B cell (primary cell): ENCODE results near the gene MOB2. TPM values are rescaled to one million over a fixed set of nuclear protein-coding genes. Genes with fewer than 3 reads are reported as not detected.

ENCODE experiments used
- ATAC-seq: fragments of 200-7000 bp; cut with Tn5 transposase; one replicate; pipeline ENCODE4 v1.10.0; 2021; ENCODE audit warnings: low read depth, mild to moderate bottlenecking, moderate number of reproducible peaks, moderate library complexity
- CTCF ChIA-PET: fragments of 350-600 bp; sonication (Branson Sonifier 250); formaldehyde crosslinking; loops from one replicate; lab custom pipeline; 2021; ENCODE audit warnings: antibody characterized with exemption, inconsistent platforms; lab: Charles Lee
- POLR2A ChIA-PET: fragments of 350-600 bp; sonication (Branson Sonifier 250); formaldehyde crosslinking; loops from one replicate; lab custom pipeline; 2021; ENCODE audit warnings: antibody characterized with exemption; lab: Charles Lee
- DNase-seq: peaks from one replicate; pipeline ENCODE4 v3.0.0; 2013
- H2AFZ ChIP-seq: 2 replicates; pipeline ENCODE4 v1.6.1; 2012; ENCODE audit warnings: mild to moderate bottlenecking, low read depth, low read length; ENCODE audit not compliant: insufficient read depth, poor library complexity, severe bottlenecking
- H3K27ac ChIP-seq, 2 donors: 1 replicate in 1 of 2; 2 replicates in 1 of 2; pipeline ENCODE4 v1.5.1; 2012 to 2013; ENCODE audit warnings: low read length in 2 of 2, mild to moderate bottlenecking in 2 of 2, moderate library complexity in 1 of 2
- H3K27me3 ChIP-seq, 4 experiments: fragments of 200-600 bp in 1 of 4; sonication (generic) in 1 of 4; replicated peaks in 1 of 4; 1 replicate in 2 of 4; 2 replicates in 2 of 4; pipeline versions ENCODE4 v1.6.1 to v1.7.0; 2013 to 2016; ENCODE audit warnings: low read length in 3 of 4, mild to moderate bottlenecking in 2 of 4, mixed read lengths in 1 of 4, moderate library complexity in 1 of 4; ENCODE audit not compliant: insufficient read depth in 4 of 4, control insufficient read depth in 3 of 4; ENCODE audit errors: control extremely low read depth in 1 of 4
- H3K36me3 ChIP-seq, 2 experiments: replicated peaks in 1 of 2; 1 replicate in 1 of 2; 2 replicates in 1 of 2; pipeline versions ENCODE4 v1.6.1 to v1.7.1; 2013; ENCODE audit warnings: low read length in 1 of 2; ENCODE audit not compliant: insufficient read depth in 2 of 2, control insufficient read depth in 1 of 2; ENCODE audit errors: control extremely low read depth in 1 of 2, extremely low read depth in 1 of 2
- H3K4me1 ChIP-seq, 2 donors: fragments of 200-600 bp in 1 of 2; sonication (generic) in 1 of 2; 1 replicate in 1 of 2; 2 replicates in 1 of 2; pipeline versions ENCODE4 v1.5.1 to v1.6.1; 2013 to 2017; ENCODE audit warnings: low read length in 2 of 2; ENCODE audit not compliant: control insufficient read depth in 2 of 2, insufficient read depth in 2 of 2
- H3K4me2 ChIP-seq: replicated peaks from 2 replicates; pipeline ENCODE3; 2012; ENCODE audit warnings: mild to moderate bottlenecking, low read depth, low read length; ENCODE audit not compliant: poor library complexity, severe bottlenecking
- H3K4me3 ChIP-seq, 5 experiments: fragments of 200-600 bp in 1 of 5; sonication (generic) in 1 of 5; 1 replicate in 3 of 5; 2 replicates in 2 of 5; pipeline versions ENCODE4 v1.5.1 to v1.7.0; 2011 to 2016; ENCODE audit warnings: low read length in 4 of 5, mild to moderate bottlenecking in 4 of 5, low read depth in 2 of 5, control low read depth in 1 of 5, moderate library complexity in 1 of 5; ENCODE audit not compliant: insufficient read depth in 1 of 5; ENCODE audit errors: control extremely low read depth in 1 of 5, extremely low read depth in 1 of 5
- H3K79me2 ChIP-seq: fragments of 200-600 bp; sonication (generic); one replicate; pipeline ENCODE4 v1.6.0; 2016; ENCODE audit warnings: low read length; ENCODE audit not compliant: control insufficient read depth, insufficient read depth
- H3K9ac ChIP-seq: fragments of 200-600 bp; sonication (generic); 2 replicates; pipeline ENCODE4 v1.6.1; 2017; ENCODE audit warnings: mild to moderate bottlenecking, low read length, moderate library complexity
- H3K9me3 ChIP-seq, 3 donors: one replicate each; pipeline versions ENCODE4 v1.6.1 to v1.7.1; 2013; ENCODE audit warnings: low read length in 2 of 3; ENCODE audit not compliant: control insufficient read depth in 2 of 3, insufficient read depth in 1 of 3; ENCODE audit errors: control extremely low read depth in 1 of 3
- H4K20me1 ChIP-seq: 2 replicates; pipeline ENCODE4 v1.6.0; 2012; ENCODE audit warnings: mild to moderate bottlenecking, low read length; ENCODE audit not compliant: insufficient read depth, control insufficient read depth, poor library complexity, severe bottlenecking
- H3K27ac Mint-ChIP-seq: one replicate; pipeline ENCODE4 v1.8.0; 2021; ENCODE audit warnings: mixed read lengths
- H3K27me3 Mint-ChIP-seq: one replicate; pipeline ENCODE4 v1.8.0; 2021; ENCODE audit warnings: mixed read lengths
- H3K4me1 Mint-ChIP-seq: one replicate; pipeline ENCODE4 v1.8.0; 2021; ENCODE audit warnings: mixed read lengths
- H3K4me3 Mint-ChIP-seq: one replicate; pipeline ENCODE4 v1.8.0; 2021; ENCODE audit warnings: mixed read lengths
- H3K9me3 Mint-ChIP-seq: one replicate; pipeline ENCODE4 v1.8.0; 2022; ENCODE audit warnings: mixed read lengths; ENCODE audit not compliant: insufficient read depth
- EZH2 ChIP-seq: IDR thresholded peaks from 2 replicates; pipeline ENCODE4 v1.6.1; 2012; ENCODE audit warnings: borderline replicate concordance, low read depth, mild to moderate bottlenecking, moderate library complexity, low read length; ENCODE audit not compliant: insufficient read depth, poor library complexity, severe bottlenecking
- WGBS: methylation state at CpG from one replicate; pipeline ENCODE4 v1.1.5; 2013; ENCODE audit warnings: missing lambda C conversion rate; ENCODE audit not compliant: insufficient coverage; 5-methylcytosine and 5-hydroxymethylcytosine counted together
- intact Hi-C: fragments of 100-400 bp; cut with micrococcal nuclease; formaldehyde crosslinking; loops from one replicate; pipeline ENCODE4 v1.10.0; 2022
- polyA plus RNA-seq: library from polyadenylated mRNA; depleted of rRNA; stranded (reverse); fragments of >200 nt; gene quantifications from 2 replicates; pipeline ENCODE4 v1.2.3, GENCODE V29; 2012
- total RNA-seq, 2 donors: library from RNA; stranded (reverse); fragments of 120-200 nt in 1 of 2; gene quantifications; 1 replicate in 1 of 2; 2 replicates in 1 of 2; pipeline versions ENCODE4 v1.2.3 to v1.2.4, GENCODE V29; 2013 to 2022
- TF ChIP-seq, protein P1 (sequence below): fragments of 200-600 bp; IDR thresholded peaks from one replicate; pipeline ENCODE4 v1.8.0; 2022; ENCODE audit warnings: antibody characterized with exemption, mild to moderate bottlenecking

Gene MOB2
- total and polyA plus RNA-seq, 2 donors (not counting 1 experiment from before 2014, with no cell fraction given): 55.7 to 57.6 TPM

DNA sequence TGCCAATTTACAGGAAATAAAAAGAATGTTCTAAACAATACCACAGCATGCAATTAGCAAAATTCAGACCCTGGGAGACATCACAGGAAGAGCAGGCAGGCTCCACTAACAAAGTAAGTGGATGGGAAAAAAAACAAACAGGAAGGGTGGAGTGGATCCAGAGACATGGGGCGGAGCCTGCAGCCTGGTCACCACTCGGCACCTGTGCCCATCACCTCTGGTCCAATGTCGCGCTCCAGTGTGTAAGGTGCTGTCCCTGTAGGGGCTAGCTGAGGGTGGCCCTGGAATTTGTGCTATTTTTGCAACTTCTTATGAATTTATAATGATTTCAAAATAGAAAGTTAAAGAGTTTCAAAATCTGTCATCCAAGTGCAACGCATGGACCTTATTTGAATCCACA, 11.0 kb upstream of the MOB2 start:
- Mint-ChIP-seq H3K27ac (no peak overlapping the region), H3K27me3 (no peaks in the 10 kb centered on the region), H3K9me3 (peaks cover 3% of the 10 kb centered on the region), H3K4me1 (peaks cover 53% of the 10 kb centered on the region), H3K4me3 (no peak overlapping the region)
- peaks cover 0 to 10% of the 10 kb centered on the region in 2 experiments for H3K36me3 ChIP-seq
- no peak overlapping the region for H3K27ac ChIP-seq
- no peak for TF ChIP-seq EZH2
- TF ChIP-seq, protein P1, sequence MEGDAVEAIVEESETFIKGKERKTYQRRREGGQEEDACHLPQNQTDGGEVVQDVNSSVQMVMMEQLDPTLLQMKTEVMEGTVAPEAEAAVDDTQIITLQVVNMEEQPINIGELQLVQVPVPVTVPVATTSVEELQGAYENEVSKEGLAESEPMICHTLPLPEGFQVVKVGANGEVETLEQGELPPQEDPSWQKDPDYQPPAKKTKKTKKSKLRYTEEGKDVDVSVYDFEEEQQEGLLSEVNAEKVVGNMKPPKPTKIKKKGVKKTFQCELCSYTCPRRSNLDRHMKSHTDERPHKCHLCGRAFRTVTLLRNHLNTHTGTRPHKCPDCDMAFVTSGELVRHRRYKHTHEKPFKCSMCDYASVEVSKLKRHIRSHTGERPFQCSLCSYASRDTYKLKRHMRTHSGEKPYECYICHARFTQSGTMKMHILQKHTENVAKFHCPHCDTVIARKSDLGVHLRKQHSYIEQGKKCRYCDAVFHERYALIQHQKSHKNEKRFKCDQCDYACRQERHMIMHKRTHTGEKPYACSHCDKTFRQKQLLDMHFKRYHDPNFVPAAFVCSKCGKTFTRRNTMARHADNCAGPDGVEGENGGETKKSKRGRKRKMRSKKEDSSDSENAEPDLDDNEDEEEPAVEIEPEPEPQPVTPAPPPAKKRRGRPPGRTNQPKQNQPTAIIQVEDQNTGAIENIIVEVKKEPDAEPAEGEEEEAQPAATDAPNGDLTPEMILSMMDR: no peak
- no peaks in the 10 kb centered on the region for H3K27me3 ChIP-seq
- H3K4me3 ChIP-seq: no peak overlapping the region
- intact Hi-C loops: no loop called here
- H3K9me3 ChIP-seq: peaks cover 0 to 13% (median 0%) of the 10 kb centered on the region in 3 donors
- 86% methylated on average over 2 of the region's 5 CpGs for WGBS
- no peak overlapping the region for H3K4me2 ChIP-seq
- H3K9ac ChIP-seq: no peak overlapping the region
- ChIA-PET CTCF (no interaction called here), POLR2A (no interaction called here)
- ATAC-seq (no peak), DNase-seq (no peak)
- peaks cover 0 to 12% of the 10 kb centered on the region in 2 donors for H3K4me1 ChIP-seq
- H2AFZ ChIP-seq: no peak overlapping the region
- H4K20me1 ChIP-seq: peaks cover 93% of the 10 kb centered on the region
- H3K79me2 ChIP-seq: peaks cover 98% of the 10 kb centered on the region

DNA sequence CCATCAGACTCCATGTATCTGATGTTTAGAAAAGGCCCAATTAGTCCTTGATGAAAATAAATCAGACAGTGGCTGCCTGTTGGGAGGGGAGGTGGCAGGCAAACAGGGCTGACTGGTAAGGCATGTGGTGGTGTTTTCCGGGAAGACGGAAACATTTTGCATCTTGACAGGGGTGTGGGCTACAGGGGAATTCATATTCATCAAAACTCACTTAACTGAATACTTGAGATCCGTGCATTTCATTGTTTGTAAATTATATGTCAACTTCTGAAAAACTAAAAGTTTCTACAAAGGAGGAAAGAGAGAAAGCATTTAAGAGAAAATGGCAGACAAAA, 10.1 kb upstream of the MOB2 start:
- Histone ChIP-seq H3K4me3 (no peak overlapping the region), H3K9me3 (peaks cover 0 to 13% (median 0%) of the 10 kb centered on the region in 3 donors), H3K27me3 (no peaks in the 10 kb centered on the region), H3K4me2 (no peak overlapping the region), H3K36me3 (peaks cover 0 to 10% of the 10 kb centered on the region in 2 experiments), H2AFZ (no peak overlapping the region), H3K79me2 (peaks cover 98% of the 10 kb centered on the region), H3K27ac (no peak overlapping the region), H3K4me1 (peaks cover 0 to 12% of the 10 kb centered on the region in 2 donors), H4K20me1 (peaks cover 93% of the 10 kb centered on the region), H3K9ac (no peak overlapping the region)
- ATAC-seq (no peak), DNase-seq (no peak)
- ChIA-PET CTCF (no interaction called here), POLR2A (no interaction called here)
- Mint-ChIP-seq H3K27me3 (no peaks in the 10 kb centered on the region), H3K4me1 (peaks cover 57% of the 10 kb centered on the region), H3K9me3 (peaks cover 3% of the 10 kb centered on the region), H3K27ac (no peak overlapping the region), H3K4me3 (no peak overlapping the region)
- intact Hi-C loops: no loop called here
- no peak for TF ChIP-seq EZH2
- TF ChIP-seq, protein P1: no peak
- no CpG with 5 or more reads among the region's 3 CpGs for WGBS
